HL-60 (cell line): ENCODE data around the gene HOTAIR.
A peak's percentile ranks its signal among the peaks of the same experiment; 100 is the strongest.

Experiments
- DNase-seq, 2 experiments: peaks; one replicate each; pipeline ENCODE4 v3.0.0-alpha.2; 2010 to 2020; ENCODE audit warnings: low read depth in 1 of 2, low spot score in 1 of 2
- H3K27ac ChIP-seq: fragments of 250-450 bp; sonication (Bioruptor Pico); replicated peaks from 2 replicates; pipeline ENCODE4 v1.5.1; 2020; ENCODE audit warnings: mild to moderate bottlenecking, moderate library complexity
- H3K27me3 ChIP-seq: fragments of 250-450 bp; sonication (Bioruptor Pico); 2 replicates; pipeline ENCODE4 v1.5.1; 2021; ENCODE audit warnings: mild to moderate bottlenecking, moderate library complexity; ENCODE audit not compliant: insufficient read depth, poor library complexity, severe bottlenecking
- H3K4me3 ChIP-seq: replicated peaks from 2 replicates; pipeline ENCODE4 v1.5.1; 2011; ENCODE audit warnings: mild to moderate bottlenecking, control low read depth, low read length; ENCODE audit not compliant: insufficient read depth
- CTCF ChIP-seq: IDR thresholded peaks from one replicate; pipeline ENCODE4 v1.5.1; 2011; ENCODE audit warnings: low read length, control low read depth, inconsistent platforms; ENCODE audit not compliant: insufficient read depth
- GABPA ChIP-seq: IDR thresholded peaks from 2 replicates; pipeline ENCODE4 v1.6.1; 2012; ENCODE audit warnings: low read depth
- POLR2AphosphoS5 ChIP-seq: IDR thresholded peaks from 2 replicates; pipeline ENCODE4 v1.6.1; 2012; ENCODE audit warnings: low read depth
- REST ChIP-seq: IDR thresholded peaks from 2 replicates; pipeline ENCODE4 v1.6.1; 2012; ENCODE audit warnings: low read depth; ENCODE audit not compliant: insufficient replicate concordance
- SPI1 ChIP-seq: IDR thresholded peaks from 2 replicates; pipeline ENCODE4 v1.6.1; 2012; ENCODE audit warnings: low read depth, mild to moderate bottlenecking, borderline replicate concordance

HOTAIR gene

GRCh38 chr12:54002278-54002914, 27.6 kb upstream of the HOTAIR start:
- peaks cover 91% of the 10 kb centered on the region for H3K27me3 ChIP-seq
- TF ChIP-seq REST (no peak), POLR2AphosphoS5 (no peak), GABPA (no peak), CTCF (no peak), SPI1 (no peak)
- no peak for DNase-seq
- H3K4me3 ChIP-seq = no peak overlapping the region
- H3K27ac ChIP-seq = no peak overlapping the region

GRCh38 chr12:54001283-54002187, 26.8 kb upstream of the HOTAIR start:
- TF ChIP-seq REST (no peak), CTCF (no peak), GABPA (no peak), POLR2AphosphoS5 (no peak), SPI1 (no peak)
- DNase-seq = no peak
- Histone ChIP-seq H3K27me3 (peaks cover 91% of the 10 kb centered on the region), H3K4me3 (no peak overlapping the region), H3K27ac (no peak overlapping the region)

- DNase-seq = no peak
- TF ChIP-seq GABPA (no peak), POLR2AphosphoS5 (no peak), SPI1 (no peak), CTCF (no peak), REST (no peak)
- Histone ChIP-seq H3K4me3 (peak within 1 kb of the TSS; percentile 23), H3K27ac (no peak within 1 kb of the TSS), H3K27me3 (peaks cover 92% of the 10 kb centered on the region)
Observed at GRCh38 chr12:54000116-54001114, 25.7 kb upstream of the HOTAIR start, which contains the start of gene HOXC9. HOXC9 (plus strand) TSS chr12:54000161; CDS start chr12:54000189, 28 bp downstream.
